Chondrocyte (in vitro differentiated cells): ENCODE data around the gene IDH2. TPM values are rescaled to one million over a fixed set of nuclear protein-coding genes. Genes with fewer than 3 reads are reported as not detected.
A peak's percentile ranks its signal among the peaks of the same experiment; 100 is the strongest.

Experiments used
- DNase-seq: peaks from one replicate; pipeline ENCODE4 v3.0.0; 2021; ENCODE audit warnings: mixed read lengths, low spot score
- H3K27ac Mint-ChIP-seq: one replicate; pipeline ENCODE4 v1.8.0; 2021; ENCODE audit warnings: mild to moderate bottlenecking, moderate library complexity, mixed read lengths; ENCODE audit not compliant: unreplicated experiment
- H3K27me3 Mint-ChIP-seq: 2 replicates; pipeline ENCODE4 v1.8.0; 2021; ENCODE audit warnings: low read depth, mixed read lengths
- H3K36me3 Mint-ChIP-seq: 2 replicates; pipeline ENCODE4 v1.8.0; 2021; ENCODE audit warnings: low read depth, mixed read lengths
- H3K4me1 Mint-ChIP-seq: 2 replicates; pipeline ENCODE4 v1.8.0; 2021; ENCODE audit warnings: low read depth, mild to moderate bottlenecking, mixed read lengths
- H3K4me3 Mint-ChIP-seq: one replicate; pipeline ENCODE4 v1.8.0; 2021; ENCODE audit warnings: mild to moderate bottlenecking, moderate library complexity, mixed read lengths; ENCODE audit not compliant: unreplicated experiment
- H3K9me3 Mint-ChIP-seq: 2 replicates; pipeline ENCODE4 v1.8.0; 2021; ENCODE audit warnings: low read depth, mixed read lengths
- total RNA-seq: library from RNA; stranded (reverse); gene quantifications from 3 replicates; pipeline ENCODE4 v1.2.1, GENCODE V29; 2021
- TF ChIP-seq, protein P1 (sequence below): fragments of 200-600 bp; sonication (generic); IDR thresholded peaks from 2 replicates; pipeline ENCODE4 v1.5.0; 2021; ENCODE audit warnings: antibody characterized with exemption, mild to moderate bottlenecking, moderate library complexity

Gene IDH2
- total RNA-seq, 1 donor from 2014 or later, result 126 TPM

DNA sequence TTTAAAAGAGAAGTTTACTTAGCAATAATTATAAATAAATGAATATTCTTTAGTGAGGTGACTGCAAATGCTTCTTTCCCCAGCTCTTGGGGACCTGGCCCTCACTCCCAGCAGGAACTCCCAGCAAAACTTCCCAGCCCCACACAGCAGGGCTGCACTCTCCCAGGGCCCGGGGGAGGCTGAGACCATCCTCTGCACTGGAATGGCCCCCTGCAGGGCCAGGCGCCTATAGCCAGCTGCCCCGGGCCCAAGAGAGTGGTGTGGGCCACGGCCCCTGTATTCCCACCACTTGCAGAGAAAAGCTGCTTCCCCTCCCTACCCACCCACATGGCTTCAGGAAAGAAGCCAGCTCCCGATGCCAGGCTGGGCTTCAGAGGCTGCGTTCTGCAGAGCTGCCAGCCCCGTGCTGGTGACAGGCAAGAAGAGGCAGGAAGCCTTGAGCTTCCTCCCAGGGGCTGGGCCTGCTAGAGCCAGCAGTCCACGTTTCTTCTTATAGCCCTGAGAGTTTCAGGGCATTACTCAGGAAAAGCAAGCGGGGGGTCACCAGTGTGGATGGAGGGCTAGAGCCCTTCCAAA is 20.0 kb downstream of the IDH2 start:
- Mint-ChIP-seq H3K27ac (no peak overlapping the region), H3K4me1 (peaks cover 5% of the 10 kb centered on the region), H3K4me3 (no peak overlapping the region)

DNA sequence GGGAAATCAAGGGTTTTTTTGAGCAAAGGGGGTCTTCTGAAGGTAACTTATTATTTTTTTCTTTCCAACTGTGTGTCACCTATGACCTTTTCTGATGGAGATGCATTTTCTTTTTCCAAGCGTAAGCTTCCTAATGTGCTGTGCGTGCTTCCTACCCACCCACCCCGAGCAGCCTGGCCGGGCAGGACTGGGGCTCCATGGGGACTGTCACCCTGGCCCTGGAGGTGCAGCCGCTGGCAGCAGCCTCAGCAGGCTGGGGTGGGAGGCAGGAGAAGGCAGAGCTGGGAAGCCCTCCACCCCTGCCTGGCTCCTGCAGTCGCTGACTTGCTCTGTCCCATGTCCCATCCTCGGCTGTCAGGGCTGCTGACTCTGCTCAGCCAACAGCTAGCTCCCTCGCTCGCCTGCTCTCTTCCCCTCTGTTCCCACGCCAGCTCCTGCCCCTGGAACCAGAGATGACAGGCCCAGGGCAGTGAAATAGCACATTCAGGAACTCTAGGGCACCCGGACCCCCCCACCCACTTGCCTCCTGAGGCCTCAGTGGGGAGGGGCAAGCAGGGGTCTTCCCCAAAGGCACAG is 21.4 kb downstream of the IDH2 start:
- H3K4me1 Mint-ChIP-seq, result peaks cover 12% of the 10 kb centered on the region
- no peak overlapping the region for H3K27ac Mint-ChIP-seq
- H3K36me3 Mint-ChIP-seq, result peaks cover 10% of the 10 kb centered on the region
- no peaks in the 10 kb centered on the region for H3K9me3 Mint-ChIP-seq
- no peaks in the 10 kb centered on the region for H3K27me3 Mint-ChIP-seq
- no peak overlapping the region for H3K4me3 Mint-ChIP-seq
- no peak for DNase-seq
- TF ChIP-seq, protein P1, sequence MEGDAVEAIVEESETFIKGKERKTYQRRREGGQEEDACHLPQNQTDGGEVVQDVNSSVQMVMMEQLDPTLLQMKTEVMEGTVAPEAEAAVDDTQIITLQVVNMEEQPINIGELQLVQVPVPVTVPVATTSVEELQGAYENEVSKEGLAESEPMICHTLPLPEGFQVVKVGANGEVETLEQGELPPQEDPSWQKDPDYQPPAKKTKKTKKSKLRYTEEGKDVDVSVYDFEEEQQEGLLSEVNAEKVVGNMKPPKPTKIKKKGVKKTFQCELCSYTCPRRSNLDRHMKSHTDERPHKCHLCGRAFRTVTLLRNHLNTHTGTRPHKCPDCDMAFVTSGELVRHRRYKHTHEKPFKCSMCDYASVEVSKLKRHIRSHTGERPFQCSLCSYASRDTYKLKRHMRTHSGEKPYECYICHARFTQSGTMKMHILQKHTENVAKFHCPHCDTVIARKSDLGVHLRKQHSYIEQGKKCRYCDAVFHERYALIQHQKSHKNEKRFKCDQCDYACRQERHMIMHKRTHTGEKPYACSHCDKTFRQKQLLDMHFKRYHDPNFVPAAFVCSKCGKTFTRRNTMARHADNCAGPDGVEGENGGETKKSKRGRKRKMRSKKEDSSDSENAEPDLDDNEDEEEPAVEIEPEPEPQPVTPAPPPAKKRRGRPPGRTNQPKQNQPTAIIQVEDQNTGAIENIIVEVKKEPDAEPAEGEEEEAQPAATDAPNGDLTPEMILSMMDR, result no peak

More for the DNA sequence above, 20.0 kb downstream of the IDH2 start:
- Mint-ChIP-seq H3K27me3 (no peaks in the 10 kb centered on the region), H3K9me3 (no peaks in the 10 kb centered on the region), H3K36me3 (peaks cover 17% of the 10 kb centered on the region)
- TF ChIP-seq, protein P1, result no peak
- DNase-seq, result no peak

DNA sequence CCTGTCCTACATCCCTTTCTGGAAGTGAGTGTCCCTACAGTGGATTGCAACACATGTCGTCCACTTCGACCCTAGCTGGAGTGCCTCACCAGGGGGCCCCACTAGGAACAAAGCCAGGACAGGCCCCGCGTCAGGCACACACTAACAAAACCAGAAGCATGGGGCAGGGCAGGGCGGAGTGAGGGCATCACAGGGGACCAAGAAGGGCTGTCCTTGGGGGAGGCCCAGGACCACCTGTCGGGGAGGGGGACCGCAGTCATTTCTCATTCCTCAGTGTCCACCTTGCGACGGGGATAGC is 21.9 kb downstream of the IDH2 start:
- no peaks in the 10 kb centered on the region for H3K9me3 Mint-ChIP-seq
- no peak overlapping the region for H3K4me3 Mint-ChIP-seq
- H3K27me3 Mint-ChIP-seq, result no peaks in the 10 kb centered on the region
- no peak for DNase-seq
- TF ChIP-seq, protein P1, result no peak
- H3K27ac Mint-ChIP-seq, result no peak overlapping the region
- H3K4me1 Mint-ChIP-seq, result peaks cover 12% of the 10 kb centered on the region
- H3K36me3 Mint-ChIP-seq, result peaks cover 9% of the 10 kb centered on the region

DNA sequence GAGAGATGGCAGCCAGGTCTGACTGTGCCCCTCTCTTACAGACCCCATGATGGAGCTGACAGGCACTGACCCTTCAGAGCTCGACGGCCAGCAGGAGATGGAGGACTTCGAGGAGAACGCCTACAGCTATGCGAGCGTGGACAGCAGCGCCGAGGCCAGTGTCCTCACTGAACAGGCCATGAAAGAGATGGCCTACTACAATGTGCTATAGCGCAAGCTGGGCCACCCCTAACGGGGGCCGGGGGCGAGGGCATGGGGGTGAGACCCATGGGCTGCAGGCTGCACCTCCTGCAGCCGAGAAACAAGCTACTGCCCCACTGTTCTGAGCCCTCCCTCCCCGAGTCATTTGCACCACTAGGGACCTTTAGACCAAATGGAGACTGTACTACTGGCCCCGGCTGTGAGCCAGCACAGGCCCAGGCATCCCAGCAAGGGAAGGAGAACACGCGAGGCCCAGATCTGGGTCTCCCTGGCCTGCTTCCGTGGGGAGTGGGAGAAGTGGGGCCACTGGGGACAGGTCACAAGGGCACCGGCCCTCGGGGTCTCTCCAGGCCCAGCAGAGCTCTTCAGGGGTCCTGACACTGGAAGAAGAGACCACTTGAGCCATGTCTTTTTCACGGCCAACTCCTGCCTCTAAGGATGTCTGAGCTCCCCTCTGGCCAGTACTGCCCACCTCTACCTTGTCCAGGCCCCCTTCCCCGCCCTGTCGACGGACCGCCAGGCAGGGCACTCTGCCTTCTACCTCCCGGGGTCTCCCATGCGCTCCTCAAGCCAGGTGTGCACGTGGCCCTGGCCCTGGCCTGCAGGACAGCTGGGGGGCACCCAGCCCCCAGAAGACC is 22.4 kb downstream of the IDH2 start:
- H3K9me3 Mint-ChIP-seq, result no peaks in the 10 kb centered on the region
- peaks cover 8% of the 10 kb centered on the region for H3K36me3 Mint-ChIP-seq
- no peak for DNase-seq
- H3K27me3 Mint-ChIP-seq, result no peaks in the 10 kb centered on the region
- TF ChIP-seq, protein P1, result no peak
- peaks cover 12% of the 10 kb centered on the region for H3K4me1 Mint-ChIP-seq
- peak overlapping the region; percentile 70 for H3K27ac Mint-ChIP-seq
- no peak overlapping the region for H3K4me3 Mint-ChIP-seq

DNA sequence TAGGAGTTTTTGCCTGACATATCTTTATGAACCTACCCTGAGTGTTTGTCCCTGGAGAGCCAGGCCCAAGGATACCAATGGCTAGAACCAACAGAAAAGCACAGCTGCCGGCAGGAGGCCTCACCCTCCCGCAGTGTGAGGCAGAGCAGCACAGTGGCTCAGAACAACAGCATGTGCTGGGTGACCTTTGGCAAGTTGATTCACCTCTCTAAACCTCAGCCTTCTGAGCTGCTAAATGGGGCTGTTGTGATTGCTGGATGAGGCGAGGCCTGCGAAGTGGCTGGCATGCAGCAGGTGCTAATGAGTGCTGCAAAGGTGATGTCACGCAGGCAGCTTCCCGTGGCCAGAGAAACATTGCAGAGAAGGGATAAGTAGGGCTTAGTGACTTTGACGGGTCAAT is 23.3 kb downstream of the IDH2 start:
- Mint-ChIP-seq H3K4me3 (no peak overlapping the region), H3K27ac (no peak overlapping the region), H3K27me3 (no peaks in the 10 kb centered on the region), H3K9me3 (no peaks in the 10 kb centered on the region), H3K4me1 (peaks cover 12% of the 10 kb centered on the region), H3K36me3 (peaks cover 7% of the 10 kb centered on the region)
- DNase-seq, result no peak
- TF ChIP-seq, protein P1, result no peak
